Nephron (organoid): ENCODE results near the gene PRSS21.

Experiments
- H3K27ac Mint-ChIP-seq, 3 experiments: 2 replicates each; pipeline ENCODE4 v1.8.0; 2020; ENCODE audit warnings: mixed read lengths in 3 of 3, mild to moderate bottlenecking in 2 of 3, moderate library complexity in 1 of 3
- H3K27me3 Mint-ChIP-seq: 2 replicates; pipeline ENCODE4 v1.8.0; 2021; ENCODE audit warnings: low read depth, mild to moderate bottlenecking, moderate library complexity, mixed read lengths
- H3K36me3 Mint-ChIP-seq: 2 replicates; pipeline ENCODE4 v1.8.0; 2020; ENCODE audit warnings: low read depth, mixed read lengths
- H3K4me1 Mint-ChIP-seq: 2 replicates; pipeline ENCODE4 v1.8.0; 2020; ENCODE audit warnings: mixed read lengths
- H3K4me3 Mint-ChIP-seq, 3 experiments: 2 replicates each; pipeline ENCODE4 v1.8.0; 2020; ENCODE audit warnings: mild to moderate bottlenecking in 3 of 3, mixed read lengths in 3 of 3, moderate library complexity in 2 of 3
- H3K9me3 Mint-ChIP-seq: 2 replicates; pipeline ENCODE4 v1.8.0; 2020; ENCODE audit warnings: mixed read lengths
- TF ChIP-seq, protein P1 (sequence below), 3 experiments: fragments of 200-600 bp; sonication (generic); IDR thresholded peaks; one replicate each; pipeline ENCODE4 v1.5.0; 2021; ENCODE audit warnings: antibody characterized with exemption in 3 of 3; ENCODE audit not compliant: unreplicated experiment in 3 of 3

Gene PRSS21

DNA sequence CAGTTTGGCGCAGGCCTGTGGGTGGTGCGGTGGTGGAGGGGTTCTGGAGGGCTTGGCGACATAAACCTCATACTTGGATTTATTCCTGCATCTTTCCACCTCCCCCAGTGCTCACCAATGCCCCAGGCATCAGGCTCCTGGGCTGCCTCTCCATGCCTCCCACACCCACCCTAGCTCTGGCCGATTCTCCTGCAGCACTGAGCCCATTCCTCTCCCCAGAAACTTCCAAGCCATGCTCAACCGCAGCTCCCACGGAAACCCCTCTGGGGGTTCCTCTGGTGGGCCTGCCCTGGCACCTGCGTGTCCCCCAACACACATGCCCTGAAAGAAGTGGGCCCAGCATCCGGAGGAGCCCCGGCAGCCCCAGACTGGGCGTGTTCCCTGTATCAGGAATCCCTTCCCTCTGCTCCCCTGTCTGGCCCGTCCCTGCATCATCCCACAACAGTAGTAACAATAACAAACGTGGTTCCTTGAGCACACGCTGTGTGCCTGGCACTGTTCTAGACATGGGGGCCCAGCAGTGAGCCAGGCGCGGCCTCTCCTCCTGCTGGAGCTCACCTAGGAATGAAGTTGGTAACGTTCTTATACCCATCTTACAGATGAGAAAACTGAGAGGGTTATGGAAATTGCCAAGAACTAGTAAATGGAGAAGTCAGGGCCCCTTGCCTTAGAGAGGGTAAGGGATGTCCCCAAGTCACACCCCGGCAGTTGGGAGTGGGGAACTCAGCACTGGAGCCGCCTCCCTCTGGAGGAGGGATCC lies 2.3 kb downstream of the PRSS21 start:
- H3K4me1 Mint-ChIP-seq: no peaks in the 10 kb centered on the region
- no peak overlapping the region for H3K4me3 Mint-ChIP-seq
- H3K9me3 Mint-ChIP-seq: no peaks in the 10 kb centered on the region
- H3K36me3 Mint-ChIP-seq: no peaks in the 10 kb centered on the region
- TF ChIP-seq, protein P1, sequence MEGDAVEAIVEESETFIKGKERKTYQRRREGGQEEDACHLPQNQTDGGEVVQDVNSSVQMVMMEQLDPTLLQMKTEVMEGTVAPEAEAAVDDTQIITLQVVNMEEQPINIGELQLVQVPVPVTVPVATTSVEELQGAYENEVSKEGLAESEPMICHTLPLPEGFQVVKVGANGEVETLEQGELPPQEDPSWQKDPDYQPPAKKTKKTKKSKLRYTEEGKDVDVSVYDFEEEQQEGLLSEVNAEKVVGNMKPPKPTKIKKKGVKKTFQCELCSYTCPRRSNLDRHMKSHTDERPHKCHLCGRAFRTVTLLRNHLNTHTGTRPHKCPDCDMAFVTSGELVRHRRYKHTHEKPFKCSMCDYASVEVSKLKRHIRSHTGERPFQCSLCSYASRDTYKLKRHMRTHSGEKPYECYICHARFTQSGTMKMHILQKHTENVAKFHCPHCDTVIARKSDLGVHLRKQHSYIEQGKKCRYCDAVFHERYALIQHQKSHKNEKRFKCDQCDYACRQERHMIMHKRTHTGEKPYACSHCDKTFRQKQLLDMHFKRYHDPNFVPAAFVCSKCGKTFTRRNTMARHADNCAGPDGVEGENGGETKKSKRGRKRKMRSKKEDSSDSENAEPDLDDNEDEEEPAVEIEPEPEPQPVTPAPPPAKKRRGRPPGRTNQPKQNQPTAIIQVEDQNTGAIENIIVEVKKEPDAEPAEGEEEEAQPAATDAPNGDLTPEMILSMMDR (IDR thresholded peaks at IDR 0.05; ENCODE audit: unreplicated experiment in 3 of 3): no peak
- H3K27ac Mint-ChIP-seq: no peak overlapping the region
- peaks cover 4% of the 10 kb centered on the region for H3K27me3 Mint-ChIP-seq

DNA sequence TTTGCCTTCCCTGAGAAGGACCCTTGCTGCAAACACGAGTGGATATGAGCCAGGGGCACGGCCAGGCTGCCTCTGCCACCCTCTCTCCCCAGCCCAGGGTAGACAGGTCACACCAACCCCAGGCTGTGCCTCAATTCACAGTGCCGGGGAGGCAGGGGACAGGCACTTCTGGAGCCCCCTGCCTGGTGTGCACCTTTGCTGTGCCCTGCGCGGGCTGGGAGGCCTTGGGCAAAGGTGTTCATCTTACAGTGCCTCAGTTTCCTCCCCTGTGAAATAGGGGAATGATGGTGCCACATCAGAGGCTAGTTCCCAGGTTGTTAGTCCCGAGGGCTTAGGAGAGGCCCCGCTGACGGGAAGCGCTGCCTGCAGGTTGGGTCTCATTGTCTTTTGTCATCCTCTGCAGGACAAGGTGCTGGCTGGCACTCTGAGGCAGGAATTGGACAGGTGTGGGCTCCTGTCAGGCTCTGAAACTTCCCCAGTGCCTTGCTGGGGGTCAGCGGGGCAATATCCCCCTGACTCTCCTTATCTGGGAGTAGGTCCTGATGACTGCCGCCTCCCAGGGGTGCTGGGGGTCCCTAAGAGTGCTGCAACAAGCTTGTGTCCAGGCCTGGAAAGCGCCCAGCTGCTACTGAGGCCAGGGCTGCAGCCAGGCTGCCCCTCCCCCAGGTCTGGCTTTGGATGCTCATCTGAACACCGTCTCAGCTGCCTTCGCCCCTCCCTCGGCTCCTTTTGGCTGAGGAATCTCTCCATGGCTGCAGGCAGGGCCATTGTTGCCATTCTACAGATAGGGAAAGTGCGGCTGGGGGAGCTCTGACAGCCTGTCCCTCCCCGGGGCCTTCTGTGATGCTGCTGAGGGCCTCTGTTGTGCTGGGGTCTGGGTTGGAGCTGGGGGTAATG lies 3.1 kb downstream of the PRSS21 start:
- Mint-ChIP-seq H3K4me3 (no peak overlapping the region), H3K4me1 (no peaks in the 10 kb centered on the region), H3K27ac (no peak overlapping the region), H3K9me3 (no peaks in the 10 kb centered on the region), H3K27me3 (peaks cover 4% of the 10 kb centered on the region), H3K36me3 (no peaks in the 10 kb centered on the region)
- TF ChIP-seq, protein P1 (IDR thresholded peaks at IDR 0.05; ENCODE audit: unreplicated experiment in 3 of 3): no peak

DNA sequence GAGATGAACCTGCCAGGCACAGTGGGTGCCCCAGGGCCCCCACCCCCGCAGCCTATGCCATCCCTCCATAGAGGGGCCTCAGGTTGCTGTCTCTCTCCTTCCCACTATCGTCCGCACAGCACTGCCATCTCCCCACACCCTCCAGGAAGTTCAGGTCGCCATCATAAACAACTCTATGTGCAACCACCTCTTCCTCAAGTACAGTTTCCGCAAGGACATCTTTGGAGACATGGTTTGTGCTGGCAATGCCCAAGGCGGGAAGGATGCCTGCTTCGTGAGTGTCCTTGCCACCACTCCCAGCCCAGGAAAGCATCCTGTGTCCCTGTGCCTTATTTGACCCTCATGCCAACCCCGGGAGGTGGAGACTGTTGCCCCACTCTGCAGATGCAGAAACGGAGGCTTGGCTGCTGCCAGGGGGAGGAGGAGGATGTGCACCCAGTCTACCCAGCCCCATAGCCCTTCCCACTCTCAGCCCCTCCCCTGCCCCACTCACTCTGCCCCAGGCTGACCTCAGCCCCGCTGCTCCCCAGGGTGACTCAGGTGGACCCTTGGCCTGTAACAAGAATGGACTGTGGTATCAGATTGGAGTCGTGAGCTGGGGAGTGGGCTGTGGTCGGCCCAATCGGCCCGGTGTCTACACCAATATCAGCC lies 3.9 kb downstream of the PRSS21 start:
- H3K36me3 Mint-ChIP-seq: no peaks in the 10 kb centered on the region
- TF ChIP-seq, protein P1 (IDR thresholded peaks at IDR 0.05; ENCODE audit: unreplicated experiment in 3 of 3): no peak
- no peak overlapping the region for H3K4me3 Mint-ChIP-seq
- no peak overlapping the region for H3K27ac Mint-ChIP-seq
- no peaks in the 10 kb centered on the region for H3K9me3 Mint-ChIP-seq
- no peaks in the 10 kb centered on the region for H3K4me1 Mint-ChIP-seq
- peaks cover 6% of the 10 kb centered on the region for H3K27me3 Mint-ChIP-seq

DNA sequence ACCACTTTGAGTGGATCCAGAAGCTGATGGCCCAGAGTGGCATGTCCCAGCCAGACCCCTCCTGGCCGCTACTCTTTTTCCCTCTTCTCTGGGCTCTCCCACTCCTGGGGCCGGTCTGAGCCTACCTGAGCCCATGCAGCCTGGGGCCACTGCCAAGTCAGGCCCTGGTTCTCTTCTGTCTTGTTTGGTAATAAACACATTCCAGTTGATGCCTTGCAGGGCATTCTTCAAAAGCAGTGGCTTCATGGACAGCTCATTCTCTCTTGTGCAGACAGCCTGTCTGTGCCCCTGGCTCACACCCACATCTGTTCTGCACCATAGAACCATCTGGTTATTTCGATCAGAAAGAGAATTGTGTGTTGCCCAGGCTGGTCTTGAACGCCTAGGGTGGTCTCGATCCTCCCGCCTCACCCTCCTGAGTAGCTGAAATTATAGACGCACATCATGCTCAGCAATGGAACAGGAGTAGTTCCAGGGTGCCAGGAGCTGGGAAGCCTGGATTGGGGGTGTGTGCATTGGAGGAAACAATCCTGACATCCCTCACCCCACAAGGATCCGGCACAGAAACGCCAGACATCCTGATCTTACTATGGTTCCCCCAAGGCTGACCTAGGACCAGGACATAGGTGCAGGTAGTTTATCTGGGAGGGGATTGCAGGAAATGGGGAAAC lies 4.6 kb downstream of the PRSS21 start:
- Mint-ChIP-seq H3K27me3 (peaks cover 10% of the 10 kb centered on the region), H3K9me3 (no peaks in the 10 kb centered on the region), H3K4me3 (no peak overlapping the region), H3K36me3 (no peaks in the 10 kb centered on the region), H3K27ac (no peak overlapping the region), H3K4me1 (no peaks in the 10 kb centered on the region)
- TF ChIP-seq, protein P1 (IDR thresholded peaks at IDR 0.05; ENCODE audit: unreplicated experiment in 3 of 3): no peak

DNA sequence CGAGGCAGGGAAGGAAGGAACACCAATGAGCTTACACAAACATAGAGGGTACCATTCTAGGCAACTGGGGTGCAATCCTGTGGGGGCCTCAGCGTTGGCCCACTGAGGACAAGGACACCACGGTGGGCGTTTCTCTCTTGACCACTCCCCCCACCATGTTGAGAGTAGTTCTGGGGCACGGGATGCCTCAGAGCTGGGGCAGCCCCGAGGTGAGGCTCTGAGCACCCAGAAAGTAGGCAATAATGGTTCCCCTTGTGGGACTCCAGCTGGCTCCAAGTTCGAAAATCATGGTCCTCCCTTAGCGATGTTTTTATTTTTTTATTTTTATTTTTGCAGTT lies 5.1 kb downstream of the PRSS21 start:
- H3K9me3 Mint-ChIP-seq: no peaks in the 10 kb centered on the region
- no peaks in the 10 kb centered on the region for H3K36me3 Mint-ChIP-seq

More for the DNA sequence above, 5.1 kb downstream of the PRSS21 start:
- Mint-ChIP-seq H3K4me1 (no peaks in the 10 kb centered on the region), H3K27me3 (peaks cover 10% of the 10 kb centered on the region), H3K4me3 (no peak overlapping the region), H3K27ac (no peak overlapping the region)
- TF ChIP-seq, protein P1 (IDR thresholded peaks at IDR 0.05; ENCODE audit: unreplicated experiment in 3 of 3): no peak
